Ectodermal cell (in vitro differentiated cells): ENCODE measurements around the gene CCDC102A.

Experiments used
- H3K27ac ChIP-seq: 2 replicates; pipeline ENCODE4 v1.7.0; 2013; ENCODE audit warnings: mild to moderate bottlenecking, low read depth, low read length; ENCODE audit not compliant: insufficient read depth, poor library complexity, severe bottlenecking
- H3K27me3 ChIP-seq: 2 replicates; pipeline ENCODE4 v1.7.0; 2013; ENCODE audit warnings: mild to moderate bottlenecking, low read length; ENCODE audit not compliant: insufficient read depth, control insufficient read depth, poor library complexity, severe bottlenecking
- H3K36me3 ChIP-seq: one replicate; pipeline ENCODE4 v1.7.0; 2013; ENCODE audit warnings: low read length; ENCODE audit not compliant: control insufficient read depth, insufficient read depth
- H3K4me1 ChIP-seq: one replicate; pipeline ENCODE4 v1.7.0; 2013; ENCODE audit warnings: low read length; ENCODE audit not compliant: control insufficient read depth, insufficient read depth
- H3K4me3 ChIP-seq: 2 replicates; pipeline ENCODE4 v1.7.0; 2013; ENCODE audit warnings: low read depth, low read length, control low read depth; ENCODE audit not compliant: insufficient read depth
- H3K9me3 ChIP-seq: 2 replicates; pipeline ENCODE4 v1.7.0; 2013; ENCODE audit warnings: mild to moderate bottlenecking, low read length, moderate library complexity; ENCODE audit not compliant: control insufficient read depth
- WGBS, 2 experiments: methylation state at CpG; one replicate each; pipeline ENCODE4 v1.1.7; 2013; ENCODE audit warnings: missing lambda C conversion rate in 2 of 2; 5-methylcytosine and 5-hydroxymethylcytosine counted together

The CCDC102A gene

GRCh38 chr16:57485916-57486857, 50.2 kb downstream of the CCDC102A start, which contains the start of gene DOK4:
Gene DOK4 (minus strand): TSS chr16:57486493. CDS start chr16:57479507, 6,986 bp downstream.
- Histone ChIP-seq H3K36me3 (no peaks in the 10 kb centered on the region), H3K4me3 (peak within 1 kb of the TSS; percentile 61), H3K4me1 (peaks cover 13% of the 10 kb centered on the region), H3K9me3 (no peaks in the 10 kb centered on the region), H3K27ac (no peak within 1 kb of the TSS), H3K27me3 (peaks cover 11% of the 10 kb centered on the region)
- 2% methylated on average over 71 to 73 of the region's 73 CpGs for WGBS, 2 experiments

DNA sequence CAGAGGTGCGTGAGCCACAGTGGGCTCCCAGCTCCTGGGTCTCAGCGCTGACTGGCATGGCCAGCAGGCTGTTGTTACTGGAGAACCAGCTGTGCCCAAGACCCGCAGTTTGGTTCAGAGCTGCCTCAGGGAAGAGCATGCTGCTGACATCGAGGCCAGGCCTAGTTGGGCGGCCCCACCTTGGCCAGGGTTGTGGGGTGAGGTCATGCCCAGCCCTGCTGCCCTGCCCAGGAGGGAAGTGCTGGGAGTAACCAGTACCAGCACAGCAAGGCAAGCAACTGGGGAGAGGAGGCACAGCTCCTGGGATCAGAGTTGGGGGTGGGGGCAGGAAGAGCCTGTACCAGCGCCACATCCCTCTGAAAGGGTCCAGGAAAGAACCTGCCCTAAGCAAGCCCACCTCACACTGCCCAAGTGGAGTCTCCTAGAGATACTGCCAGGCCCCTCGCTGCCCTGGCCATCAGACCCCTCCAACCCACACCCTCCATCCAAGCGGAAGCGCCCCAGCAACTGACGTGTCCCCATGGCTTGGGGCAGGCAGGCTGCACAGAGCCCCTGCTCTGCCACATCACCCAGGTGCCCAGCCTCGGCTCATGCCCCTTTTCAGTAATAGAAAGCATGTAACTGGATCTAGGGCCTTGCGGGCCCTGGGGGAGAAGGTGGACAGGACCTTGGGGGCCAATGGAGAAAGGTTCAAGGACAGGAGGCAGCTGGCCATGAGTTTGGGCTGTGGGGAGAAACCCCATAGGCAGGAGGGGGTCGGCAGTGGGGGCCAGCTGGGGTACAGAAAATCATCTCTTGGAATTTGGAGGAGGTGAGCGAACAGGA, 51.1 kb downstream of the CCDC102A start:
- Histone ChIP-seq H3K4me1 (peaks cover 15% of the 10 kb centered on the region), H3K36me3 (no peaks in the 10 kb centered on the region), H3K27me3 (peaks cover 11% of the 10 kb centered on the region), H3K27ac (no peak overlapping the region), H3K9me3 (no peaks in the 10 kb centered on the region), H3K4me3 (peak overlapping the region; percentile 61)
- WGBS, 2 experiments, result 80 to 82% methylated on average over 14 of the region's 14 CpGs

DNA sequence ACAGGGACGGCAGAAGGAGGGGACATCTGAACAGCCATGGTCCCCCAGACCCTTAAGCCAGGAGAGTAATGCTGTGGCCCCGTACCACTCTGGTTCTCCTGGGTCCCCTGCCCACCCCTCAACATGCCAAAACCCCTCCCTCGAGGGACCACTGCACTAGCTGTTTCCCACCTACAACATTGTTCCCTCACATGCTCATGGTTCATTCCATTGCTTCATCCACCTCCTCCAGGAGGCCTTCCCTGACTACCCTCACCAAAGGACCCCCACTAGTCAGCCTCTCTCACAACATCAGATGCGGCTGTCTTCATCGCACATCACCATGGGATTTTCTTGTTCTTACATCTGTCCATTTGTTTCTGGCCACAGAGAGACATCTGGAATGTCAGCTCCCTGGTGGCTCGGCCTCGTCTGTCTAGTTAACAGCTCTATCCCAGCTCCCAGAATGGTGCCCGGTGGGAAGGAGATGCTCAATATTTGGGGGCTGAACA, 51.8 kb downstream of the CCDC102A start:
- H3K4me3 ChIP-seq, result no peak overlapping the region

GRCh38 chr16:57483725-57484514, 52.5 kb downstream of the CCDC102A start:
- Histone ChIP-seq H3K36me3 (no peaks in the 10 kb centered on the region), H3K4me1 (peaks cover 28% of the 10 kb centered on the region), H3K9me3 (no peaks in the 10 kb centered on the region), H3K27ac (no peak overlapping the region), H3K27me3 (peaks cover 11% of the 10 kb centered on the region), H3K4me3 (peak overlapping the region; percentile 3)
- 83 to 87% methylated on average over 19 of the region's 19 CpGs for WGBS, 2 experiments

More for the DNA sequence above, 51.8 kb downstream of the CCDC102A start:
- H3K4me1 ChIP-seq, result peaks cover 22% of the 10 kb centered on the region
- H3K27ac ChIP-seq, result no peak overlapping the region
- H3K36me3 ChIP-seq, result no peaks in the 10 kb centered on the region
- no peaks in the 10 kb centered on the region for H3K9me3 ChIP-seq
- WGBS, 2 experiments, result 88 to 89% methylated on average over 8 of the region's 8 CpGs
- peaks cover 11% of the 10 kb centered on the region for H3K27me3 ChIP-seq

DNA sequence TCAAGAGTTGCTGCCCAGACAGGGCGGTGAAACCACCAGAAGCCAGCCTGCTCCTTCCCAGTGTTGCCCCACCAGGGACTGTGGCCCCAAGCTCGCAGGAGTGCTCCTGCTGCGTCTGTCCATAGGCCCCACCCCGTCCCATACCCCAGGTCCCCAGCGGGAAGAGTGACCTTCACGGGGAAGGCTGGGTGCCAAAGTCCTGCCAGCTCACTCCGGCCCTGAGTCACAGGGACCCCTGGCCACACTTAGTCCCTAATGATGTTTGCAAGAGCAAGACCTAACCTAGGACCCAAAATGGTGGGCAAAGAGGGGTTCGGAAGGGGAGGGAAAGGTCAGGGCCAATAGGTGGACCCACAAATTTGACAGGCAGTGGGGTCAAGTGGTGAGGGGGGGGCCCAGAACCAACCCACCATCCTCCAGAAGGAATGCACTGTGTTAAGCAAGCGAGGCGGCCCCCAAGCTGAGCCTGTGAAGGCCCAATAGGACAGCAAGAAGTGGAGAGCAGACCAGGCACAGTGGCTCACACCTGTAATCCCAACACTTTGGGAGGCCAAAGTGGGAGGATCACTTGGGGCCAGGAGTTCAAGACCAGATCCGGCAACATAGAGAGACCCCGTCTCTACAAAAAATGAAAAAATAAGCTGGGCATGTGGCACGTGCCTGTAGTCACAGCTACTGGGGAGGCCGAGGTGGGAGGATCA, 53.4 kb downstream of the CCDC102A start:
- WGBS, 2 experiments, result 89 to 90% methylated on average over 13 of the region's 14 CpGs
- Histone ChIP-seq H3K9me3 (no peaks in the 10 kb centered on the region), H3K4me1 (peaks cover 29% of the 10 kb centered on the region), H3K27ac (no peak overlapping the region), H3K36me3 (no peaks in the 10 kb centered on the region), H3K4me3 (no peak overlapping the region), H3K27me3 (peaks cover 11% of the 10 kb centered on the region)

DNA sequence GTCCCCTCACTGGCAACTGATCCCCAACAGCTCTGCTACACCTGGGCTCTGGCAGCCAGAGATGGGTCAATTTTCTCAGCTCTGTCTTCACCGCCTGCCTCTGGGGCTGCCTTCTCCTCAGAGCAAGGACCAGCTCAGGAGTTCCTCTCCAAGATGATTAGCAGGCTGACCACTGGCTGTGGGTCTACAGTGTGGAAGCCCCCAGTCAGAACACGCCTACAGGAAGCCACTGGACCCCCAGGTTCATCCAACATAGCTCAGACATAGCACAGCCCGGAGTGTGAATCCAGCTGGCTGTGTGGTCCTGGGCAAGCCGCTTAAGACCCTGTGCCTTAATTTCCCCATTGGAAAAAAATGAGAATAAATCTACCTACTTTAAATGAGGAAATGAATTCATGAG, 55.0 kb downstream of the CCDC102A start:
- H3K4me3 ChIP-seq, result no peak overlapping the region
- H3K4me1 ChIP-seq, result peaks cover 38% of the 10 kb centered on the region
- H3K9me3 ChIP-seq, result no peaks in the 10 kb centered on the region
- peaks cover 11% of the 10 kb centered on the region for H3K27me3 ChIP-seq
- 94 to 96% methylated on average over 4 of the region's 4 CpGs for WGBS, 2 experiments
- H3K27ac ChIP-seq, result no peak overlapping the region
- no peaks in the 10 kb centered on the region for H3K36me3 ChIP-seq

DNA sequence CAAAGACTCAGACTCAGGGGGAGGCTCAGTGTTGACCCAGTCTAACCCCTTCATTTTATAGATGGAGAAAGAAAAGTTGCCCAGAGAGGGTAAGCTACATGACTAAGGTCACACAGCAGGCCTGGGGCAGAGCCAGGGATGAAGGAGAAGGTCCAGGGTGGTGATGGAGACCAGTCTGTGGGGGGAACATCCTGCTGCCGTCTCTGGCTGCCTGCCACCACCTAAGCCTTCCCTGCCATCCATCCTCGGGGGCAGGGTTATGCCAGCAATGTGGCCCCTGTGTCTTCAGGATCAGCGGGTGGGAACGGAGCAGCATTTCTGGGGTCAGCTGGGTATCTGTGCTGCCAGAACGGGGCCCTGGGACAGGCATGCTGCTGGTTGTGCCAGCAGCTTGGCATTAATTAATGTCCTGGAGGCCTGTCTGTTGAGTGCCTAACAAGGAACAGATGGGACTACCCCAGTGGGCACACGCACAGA, 55.6 kb downstream of the CCDC102A start:
- 89 to 90% methylated on average over 6 of the region's 6 CpGs for WGBS, 2 experiments
- H3K4me3 ChIP-seq, result no peak overlapping the region

DNA sequence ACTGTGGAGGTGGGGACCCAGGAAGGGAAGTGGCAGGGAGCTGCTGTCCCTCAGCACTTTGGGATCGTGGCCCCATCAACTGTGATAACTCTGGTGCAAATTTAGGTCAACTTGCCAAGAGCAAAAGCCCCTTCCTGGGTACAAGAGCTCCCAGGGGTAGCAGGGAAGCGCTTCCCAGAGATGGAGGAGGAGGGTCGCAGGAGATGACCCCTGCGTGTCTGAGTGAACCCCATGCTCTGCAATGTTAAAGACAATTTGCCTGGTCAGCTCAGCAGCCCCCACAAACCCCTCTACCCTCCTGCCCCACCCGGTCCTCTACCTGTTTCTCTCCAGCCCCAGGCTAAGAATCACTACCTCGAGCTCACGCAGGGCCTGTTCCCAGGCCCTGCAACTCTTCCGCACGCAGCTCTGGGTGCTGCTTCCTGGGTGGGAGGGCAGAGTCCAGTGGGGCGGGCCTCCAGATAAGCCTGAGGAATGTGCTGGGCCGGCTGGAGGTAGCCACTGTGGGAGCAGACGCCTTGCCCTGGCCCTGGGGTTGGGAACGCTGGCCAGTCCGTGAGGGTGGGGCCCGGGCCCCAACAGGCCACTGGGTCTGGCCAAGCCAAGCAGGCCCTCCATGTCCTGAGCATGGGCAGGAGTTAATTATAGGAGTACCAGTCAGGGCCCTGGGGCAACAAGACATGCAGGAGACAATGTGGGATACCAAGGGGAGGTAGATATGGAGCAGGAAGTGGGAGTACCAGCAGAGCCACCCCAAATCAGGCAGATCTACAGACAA, 56.2 kb downstream of the CCDC102A start:
- Histone ChIP-seq H3K9me3 (no peaks in the 10 kb centered on the region), H3K27me3 (peaks cover 3% of the 10 kb centered on the region), H3K4me1 (peaks cover 37% of the 10 kb centered on the region), H3K4me3 (peak overlapping the region; percentile 26), H3K27ac (no peak overlapping the region), H3K36me3 (no peaks in the 10 kb centered on the region)
- WGBS, 2 experiments, result 51 to 53% methylated on average over 15 of the region's 15 CpGs

More for the DNA sequence above, 55.6 kb downstream of the CCDC102A start:
- Histone ChIP-seq H3K4me1 (peaks cover 42% of the 10 kb centered on the region), H3K36me3 (no peaks in the 10 kb centered on the region), H3K9me3 (no peaks in the 10 kb centered on the region), H3K27ac (no peak overlapping the region), H3K27me3 (peaks cover 9% of the 10 kb centered on the region)
